ENCODE results near the gene DLGAP4.

Gene DLGAP4

GRCh38 chr20:36333841-36334240 lies 27.7 kb downstream of the DLGAP4 start:
- DNase-seq (ENCODE audit: low spot score) = no peak

- no peak for DNase-seq (ENCODE audit: low spot score)
These were observed 28.4 kb downstream of the DLGAP4 start for GRCh38 chr20:36334281-36335205.

- DNase-seq (ENCODE audit: low spot score) = no peak
These were observed 29.2 kb downstream of the DLGAP4 start for GRCh38 chr20:36335206-36335870.

- DNase-seq (ENCODE audit: low spot score) = no peak
These were observed 30.1 kb downstream of the DLGAP4 start for GRCh38 chr20:36336204-36336603.

- no peak for DNase-seq (ENCODE audit: low spot score)
These were observed 31.0 kb downstream of the DLGAP4 start for GRCh38 chr20:36336954-36337704.

GRCh38 chr20:36337886-36338285 lies 31.7 kb downstream of the DLGAP4 start:
- no peak for DNase-seq (ENCODE audit: low spot score)

GRCh38 chr20:36339646-36340592 lies 33.8 kb downstream of the DLGAP4 start:
- DNase-seq (ENCODE audit: low spot score) = no peak

- no peak for DNase-seq (ENCODE audit: low spot score)
These were observed 34.5 kb downstream of the DLGAP4 start for GRCh38 chr20:36340593-36340990.

GRCh38 chr20:36341331-36342020 lies 35.3 kb downstream of the DLGAP4 start:
- no peak for DNase-seq (ENCODE audit: low spot score)

GRCh38 chr20:36342331-36343120 lies 36.4 kb downstream of the DLGAP4 start:
- no peak for DNase-seq (ENCODE audit: low spot score)

GRCh38 chr20:36343641-36344040 lies 37.5 kb downstream of the DLGAP4 start:
- DNase-seq (ENCODE audit: low spot score) = no peak

GRCh38 chr20:36344517-36345132 lies 38.5 kb downstream of the DLGAP4 start:
- DNase-seq (ENCODE audit: low spot score) = no peak

GRCh38 chr20:36346256-36346655 lies 40.1 kb downstream of the DLGAP4 start:
- DNase-seq (ENCODE audit: low spot score) = no peak

- no peak for DNase-seq (ENCODE audit: low spot score)
These were observed 43.4 kb downstream of the DLGAP4 start for GRCh38 chr20:36349384-36350170.

GRCh38 chr20:36350439-36350838 lies 44.3 kb downstream of the DLGAP4 start:
- DNase-seq (ENCODE audit: low spot score) = no peak

- DNase-seq (ENCODE audit: low spot score) = no peak
These were observed 45.8 kb downstream of the DLGAP4 start for GRCh38 chr20:36351937-36352336.

- no peak for DNase-seq (ENCODE audit: low spot score)
These were observed 46.9 kb downstream of the DLGAP4 start for GRCh38 chr20:36352843-36353553.

- no peak for DNase-seq (ENCODE audit: low spot score)
These were observed 47.6 kb downstream of the DLGAP4 start for GRCh38 chr20:36353740-36354139.
